Calu3 (cell line): ENCODE data around the gene PCSK1. TPM values are rescaled to one million over a fixed set of nuclear protein-coding genes. Genes with fewer than 3 reads are reported as not detected.
"Not testable (repeated sequence)": the region's sequence is repeated elsewhere in the genome, so short reads cannot be mapped to it uniquely, and the experiment has no call there.

Experiments
- BruUV-seq: library from RNA; stranded (reverse); fragments of 400-500 nt; replicated peaks from 2 replicates; lab custom pipeline; 2021; lab: Mats Ljungman, UMichigan
- CTCF ChIA-PET: fragments of 300-600 bp; sonication (Branson Sonifier 250); formaldehyde crosslinking; loops from one replicate; lab custom pipeline; 2022; ENCODE audit warnings: antibody characterized with exemption; lab: Charles Lee
- DNase-seq: peaks from one replicate; pipeline ENCODE4 v3.0.0; 2022
- H3K27ac Mint-ChIP-seq: one replicate; pipeline ENCODE4 v1.8.0; 2022; ENCODE audit warnings: mixed read lengths; ENCODE audit not compliant: unreplicated experiment
- H3K27me3 Mint-ChIP-seq: one replicate; pipeline ENCODE4 v1.8.0; 2022; ENCODE audit warnings: mixed read lengths; ENCODE audit not compliant: unreplicated experiment
- H3K36me3 Mint-ChIP-seq: one replicate; pipeline ENCODE4 v1.8.0; 2022; ENCODE audit warnings: mild to moderate bottlenecking, moderate library complexity, mixed read lengths; ENCODE audit not compliant: insufficient read depth, unreplicated experiment
- H3K4me1 Mint-ChIP-seq: one replicate; pipeline ENCODE4 v1.8.0; 2022; ENCODE audit warnings: mild to moderate bottlenecking, low read depth, mixed read lengths; ENCODE audit not compliant: unreplicated experiment
- H3K4me3 Mint-ChIP-seq: one replicate; pipeline ENCODE4 v1.8.0; 2022; ENCODE audit warnings: mild to moderate bottlenecking, low read depth, moderate library complexity, mixed read lengths; ENCODE audit not compliant: unreplicated experiment
- H3K9me3 Mint-ChIP-seq: one replicate; pipeline ENCODE4 v1.8.0; 2022; ENCODE audit warnings: low read depth, mixed read lengths; ENCODE audit not compliant: unreplicated experiment
- CTCF ChIP-seq: fragments of 200-600 bp; IDR thresholded peaks from one replicate; pipeline ENCODE4 v1.8.0; 2022; ENCODE audit warnings: antibody characterized with exemption; ENCODE audit not compliant: unreplicated experiment
- intact Hi-C: fragments of 100-400 bp; cut with micrococcal nuclease; formaldehyde crosslinking; loops from one replicate; pipeline ENCODE4 v1.10.0; 2022; ENCODE audit not compliant: unreplicated experiment
- total RNA-seq: library from RNA; stranded (reverse); gene quantifications from 2 replicates; pipeline ENCODE4 v1.2.3, GENCODE V29; 2022

Gene PCSK1
- total RNA-seq, 1 experiment from 2014 or later: not detected

- no TSS peak for BruUV-seq
- H3K9me3 Mint-ChIP-seq: no peaks in the 10 kb centered on the region
- TF ChIP-seq CTCF: no peak
- no peak overlapping the region for H3K4me3 Mint-ChIP-seq
- H3K27me3 Mint-ChIP-seq: peaks cover 65% of the 10 kb centered on the region
- CTCF ChIA-PET: no interaction called here
- no peaks in the 10 kb centered on the region for H3K36me3 Mint-ChIP-seq
- no peak for DNase-seq
- intact Hi-C loops: no loop called here
- no peaks in the 10 kb centered on the region for H3K4me1 Mint-ChIP-seq
- no peak overlapping the region for H3K27ac Mint-ChIP-seq
These were observed 62.1 kb downstream of the PCSK1 start for GRCh38 chr5:96370976-96371375.

GRCh38 chr5:96367337-96367736 lies 65.7 kb downstream of the PCSK1 start:
- DNase-seq, H3K36me3 Mint-ChIP-seq, BruUV-seq, CTCF ChIA-PET, intact Hi-C loops, H3K27ac Mint-ChIP-seq, H3K4me3 Mint-ChIP-seq, H3K9me3 Mint-ChIP-seq, H3K4me1 Mint-ChIP-seq: not testable (repeated sequence)
- peaks cover 55% of the 10 kb centered on the region for H3K27me3 Mint-ChIP-seq

- CTCF ChIA-PET: no interaction called here
- no peak overlapping the region for H3K27ac Mint-ChIP-seq
- BruUV-seq: no TSS peak
These were observed 78.8 kb downstream of the PCSK1 start for GRCh38 chr5:96354237-96354636.

GRCh38 chr5:96353220-96353619 lies 79.8 kb downstream of the PCSK1 start:
- H3K36me3 Mint-ChIP-seq: no peaks in the 10 kb centered on the region
- H3K27ac Mint-ChIP-seq: no peak overlapping the region
- no TSS peak for BruUV-seq
- no peaks in the 10 kb centered on the region for H3K4me1 Mint-ChIP-seq
- no peak overlapping the region for H3K4me3 Mint-ChIP-seq
- intact Hi-C loops: no loop called here
- peaks cover 16% of the 10 kb centered on the region for H3K27me3 Mint-ChIP-seq
- no peak for TF ChIP-seq CTCF
- no peak for DNase-seq
- H3K9me3 Mint-ChIP-seq: no peaks in the 10 kb centered on the region
- CTCF ChIA-PET: no interaction called here

More at GRCh38 chr5:96354237-96354636, 78.8 kb downstream of the PCSK1 start:
- intact Hi-C loops: no loop called here
- Mint-ChIP-seq H3K36me3 (no peaks in the 10 kb centered on the region), H3K9me3 (no peaks in the 10 kb centered on the region), H3K4me3 (no peak overlapping the region), H3K4me1 (no peaks in the 10 kb centered on the region), H3K27me3 (peaks cover 26% of the 10 kb centered on the region)
- no peak for DNase-seq
- TF ChIP-seq CTCF: no peak

GRCh38 chr5:96350678-96351077 lies 82.4 kb downstream of the PCSK1 start:
- TF ChIP-seq CTCF: no peak
- H3K27me3 Mint-ChIP-seq: no peaks in the 10 kb centered on the region
- BruUV-seq: no TSS peak
- no peak for DNase-seq
- H3K4me3 Mint-ChIP-seq: no peak overlapping the region
- H3K9me3 Mint-ChIP-seq: no peaks in the 10 kb centered on the region
- intact Hi-C loops: no loop called here
- H3K4me1 Mint-ChIP-seq: no peaks in the 10 kb centered on the region
- H3K36me3 Mint-ChIP-seq: no peaks in the 10 kb centered on the region
- no peak overlapping the region for H3K27ac Mint-ChIP-seq
- CTCF ChIA-PET: no interaction called here
